Hepatocyte (in vitro differentiated cells): ENCODE results near the gene RASSF4. TPM values are rescaled to one million over a fixed set of nuclear protein-coding genes. Genes with fewer than 3 reads are reported as not detected.

Source experiments
- DNase-seq: peaks from one replicate; pipeline ENCODE4 v3.0.0-alpha.2; 2016; ENCODE audit warnings: low spot score
- H2AFZ ChIP-seq: fragments of 200-600 bp; sonication (generic); 2 replicates; pipeline ENCODE4 v1.6.0; 2016; ENCODE audit warnings: antibody characterized with exemption, mild to moderate bottlenecking
- H3K27ac ChIP-seq: fragments of 200-600 bp; sonication (generic); 2 replicates; pipeline ENCODE4 v1.5.1; 2016; ENCODE audit warnings: mild to moderate bottlenecking
- H3K27me3 ChIP-seq: fragments of 200-600 bp; sonication (generic); 2 replicates; pipeline ENCODE4 v1.6.1; 2016
- H3K36me3 ChIP-seq: fragments of 200-600 bp; sonication (generic); replicated peaks from 2 replicates; pipeline ENCODE4 v1.5.1; 2016; ENCODE audit warnings: low read depth; ENCODE audit not compliant: insufficient read depth
- H3K4me1 ChIP-seq: fragments of 200-600 bp; sonication (generic); 2 replicates; pipeline ENCODE4 v1.5.1; 2016; ENCODE audit warnings: mild to moderate bottlenecking, moderate library complexity; ENCODE audit not compliant: insufficient read depth
- H3K4me2 ChIP-seq: fragments of 200-600 bp; sonication (generic); 2 replicates; pipeline ENCODE4 v1.6.0; 2016
- H3K4me3 ChIP-seq: fragments of 200-600 bp; sonication (generic); 2 replicates; pipeline ENCODE4 v1.5.1; 2016; ENCODE audit warnings: mild to moderate bottlenecking
- H3K79me2 ChIP-seq: fragments of 200-600 bp; sonication (generic); 2 replicates; pipeline ENCODE4 v1.6.0; 2017; ENCODE audit warnings: mild to moderate bottlenecking
- H3K9me2 ChIP-seq: fragments of 200-600 bp; sonication (generic); replicated peaks from 2 replicates; pipeline ENCODE4 v1.6.0; 2017; ENCODE audit warnings: mild to moderate bottlenecking; ENCODE audit not compliant: insufficient read depth
- H3K9me3 ChIP-seq: fragments of 200-600 bp; sonication (generic); 2 replicates; pipeline ENCODE4 v1.5.1; 2016; ENCODE audit warnings: low read depth, mild to moderate bottlenecking
- H4K20me1 ChIP-seq: fragments of 200-600 bp; sonication (generic); 2 replicates; pipeline ENCODE4 v1.6.0; 2016; ENCODE audit warnings: mild to moderate bottlenecking; ENCODE audit not compliant: insufficient read depth, poor library complexity, severe bottlenecking
- EZH2 ChIP-seq: fragments of 200-600 bp; sonication (generic); IDR thresholded peaks from 2 replicates; pipeline ENCODE4 v1.6.1; 2016; ENCODE audit warnings: antibody characterized with exemption, mild to moderate bottlenecking, borderline replicate concordance
- EZH2phosphoT487 ChIP-seq: fragments of 200-600 bp; sonication (generic); IDR thresholded peaks from one replicate; pipeline ENCODE4 v1.6.1; 2018; ENCODE audit warnings: antibody characterized with exemption, mild to moderate bottlenecking, low read depth, moderate library complexity; ENCODE audit not compliant: unreplicated experiment, severe bottlenecking
- WGBS: methylation state at CpG from one replicate; pipeline ENCODE4 v1.1.6; 2016; ENCODE audit warnings: low lambda C conversion rate; ENCODE audit errors: missing lambda C conversion rate; 5-methylcytosine and 5-hydroxymethylcytosine counted together
- polyA plus RNA-seq: library from polyadenylated mRNA; unstranded; fragments of >200 nt; fragmentation: Nextera tagmentation; extraction: Ambion mirVana; gene quantifications from 2 replicates; pipeline ENCODE4 v1.2.1, GENCODE V29; 2016
- total RNA-seq: library from RNA; depleted of rRNA; stranded (reverse); fragments of >200 nt; gene quantifications from 2 replicates; pipeline ENCODE4 v1.2.3, GENCODE V29; 2014
- TF ChIP-seq, protein P1 (sequence below): fragments of 200-600 bp; sonication (generic); IDR thresholded peaks from 2 replicates; pipeline ENCODE4 v1.5.1; 2016; ENCODE audit warnings: antibody characterized with exemption, mild to moderate bottlenecking; ENCODE audit not compliant: poor library complexity

RASSF4 gene
- total and polyA plus RNA-seq, 2 experiments from 2014 or later, result 19.2 to 20.1 TPM

DNA sequence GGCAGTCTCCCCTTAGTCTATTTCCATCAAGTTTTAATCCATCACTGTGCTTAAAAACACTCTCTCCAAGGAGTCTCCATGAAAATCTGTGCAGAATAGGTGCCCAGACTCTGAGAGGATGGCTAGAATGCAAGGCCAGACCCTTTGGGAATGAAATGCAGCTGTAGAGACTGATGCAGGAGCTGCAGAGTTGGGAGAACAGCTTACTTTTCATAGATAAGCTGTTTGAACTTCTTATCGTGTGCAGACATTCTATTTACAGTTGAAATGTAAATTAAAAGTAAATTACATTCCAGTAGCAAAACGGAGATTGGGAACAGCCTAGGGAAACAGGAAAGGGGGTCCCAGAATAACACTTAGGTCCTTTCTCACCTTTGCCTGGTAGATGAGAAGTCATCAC, 56.0 kb downstream of the RASSF4 start:
- DNase-seq, result no peak
- WGBS, result 41% methylated on average over 2 of the region's 2 CpGs
- H3K79me2 ChIP-seq, result no peaks in the 10 kb centered on the region
- no peaks in the 10 kb centered on the region for H3K9me2 ChIP-seq
- no peak overlapping the region for H3K27ac ChIP-seq
- no peak overlapping the region for H2AFZ ChIP-seq
- H3K4me2 ChIP-seq, result no peak overlapping the region
- H3K4me3 ChIP-seq, result no peak overlapping the region
- no peaks in the 10 kb centered on the region for H3K36me3 ChIP-seq
- H4K20me1 ChIP-seq, result no peaks in the 10 kb centered on the region
- no peaks in the 10 kb centered on the region for H3K27me3 ChIP-seq
- TF ChIP-seq EZH2phosphoT487 (no peak), EZH2 (no peak)
- TF ChIP-seq, protein P1, sequence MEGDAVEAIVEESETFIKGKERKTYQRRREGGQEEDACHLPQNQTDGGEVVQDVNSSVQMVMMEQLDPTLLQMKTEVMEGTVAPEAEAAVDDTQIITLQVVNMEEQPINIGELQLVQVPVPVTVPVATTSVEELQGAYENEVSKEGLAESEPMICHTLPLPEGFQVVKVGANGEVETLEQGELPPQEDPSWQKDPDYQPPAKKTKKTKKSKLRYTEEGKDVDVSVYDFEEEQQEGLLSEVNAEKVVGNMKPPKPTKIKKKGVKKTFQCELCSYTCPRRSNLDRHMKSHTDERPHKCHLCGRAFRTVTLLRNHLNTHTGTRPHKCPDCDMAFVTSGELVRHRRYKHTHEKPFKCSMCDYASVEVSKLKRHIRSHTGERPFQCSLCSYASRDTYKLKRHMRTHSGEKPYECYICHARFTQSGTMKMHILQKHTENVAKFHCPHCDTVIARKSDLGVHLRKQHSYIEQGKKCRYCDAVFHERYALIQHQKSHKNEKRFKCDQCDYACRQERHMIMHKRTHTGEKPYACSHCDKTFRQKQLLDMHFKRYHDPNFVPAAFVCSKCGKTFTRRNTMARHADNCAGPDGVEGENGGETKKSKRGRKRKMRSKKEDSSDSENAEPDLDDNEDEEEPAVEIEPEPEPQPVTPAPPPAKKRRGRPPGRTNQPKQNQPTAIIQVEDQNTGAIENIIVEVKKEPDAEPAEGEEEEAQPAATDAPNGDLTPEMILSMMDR, result no peak
- no peaks in the 10 kb centered on the region for H3K4me1 ChIP-seq
- no peaks in the 10 kb centered on the region for H3K9me3 ChIP-seq

DNA sequence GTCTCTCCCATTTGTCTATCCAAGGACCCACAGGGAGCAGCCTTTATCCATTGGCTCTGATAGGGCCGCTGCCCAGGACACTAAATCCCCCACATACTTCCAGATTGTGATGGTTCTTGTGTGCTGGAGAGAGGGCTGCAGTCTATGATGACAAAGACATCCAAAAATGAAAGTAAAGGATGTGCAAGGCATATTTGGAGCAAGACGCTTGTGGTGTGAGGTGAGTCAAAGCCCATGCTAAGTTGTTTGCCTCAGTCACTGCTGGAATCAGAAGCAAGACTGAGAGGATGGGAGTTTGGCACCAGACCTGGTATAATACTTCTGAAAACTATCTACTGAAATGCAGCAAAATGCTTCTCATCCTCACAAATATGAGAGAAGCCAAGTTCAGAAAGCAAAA, 63.8 kb downstream of the RASSF4 start:
- Histone ChIP-seq H3K27ac (no peak overlapping the region), H4K20me1 (no peaks in the 10 kb centered on the region), H3K9me2 (no peaks in the 10 kb centered on the region), H3K79me2 (no peaks in the 10 kb centered on the region), H3K4me1 (no peaks in the 10 kb centered on the region), H3K9me3 (no peaks in the 10 kb centered on the region), H3K4me3 (no peak overlapping the region), H2AFZ (no peak overlapping the region), H3K27me3 (no peaks in the 10 kb centered on the region), H3K36me3 (no peaks in the 10 kb centered on the region), H3K4me2 (no peak overlapping the region)
- WGBS, result 85% methylated on average over 2 of the region's 2 CpGs
- DNase-seq, result no peak
- no peak for TF ChIP-seq EZH2phosphoT487
- TF ChIP-seq, protein P1, result no peak
- TF ChIP-seq EZH2, result no peak

DNA sequence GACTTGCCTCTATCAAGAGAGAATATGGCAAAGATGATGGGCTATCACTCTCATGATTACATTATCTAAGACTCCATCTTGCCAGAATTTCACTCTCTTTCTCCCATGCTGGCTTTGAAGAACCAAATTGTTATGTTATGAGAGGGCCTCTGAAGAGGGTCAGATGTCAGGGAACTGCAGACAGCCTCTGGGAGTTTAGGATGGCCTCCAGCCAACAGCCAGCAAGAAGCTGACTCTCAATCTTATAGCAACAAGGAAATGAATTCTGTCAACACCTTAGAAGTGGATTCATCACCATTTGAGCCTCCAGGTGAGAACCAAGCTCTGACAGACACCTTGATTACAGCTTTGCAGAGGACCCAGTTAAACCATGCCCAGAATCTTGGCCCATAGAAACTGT, 74.7 kb downstream of the RASSF4 start:
- TF ChIP-seq, protein P1, result no peak
- TF ChIP-seq EZH2phosphoT487 (no peak), EZH2 (no peak)
- H3K9me3 ChIP-seq, result peaks cover 4% of the 10 kb centered on the region
- H3K4me3 ChIP-seq, result no peak overlapping the region
- no peak overlapping the region for H3K27ac ChIP-seq
- H3K27me3 ChIP-seq, result no peaks in the 10 kb centered on the region
- no peak overlapping the region for H3K4me2 ChIP-seq
- H2AFZ ChIP-seq, result no peak overlapping the region
- no peaks in the 10 kb centered on the region for H3K9me2 ChIP-seq
- H3K79me2 ChIP-seq, result no peaks in the 10 kb centered on the region
- H4K20me1 ChIP-seq, result no peaks in the 10 kb centered on the region
- no peaks in the 10 kb centered on the region for H3K4me1 ChIP-seq
- DNase-seq, result no peak
- H3K36me3 ChIP-seq, result no peaks in the 10 kb centered on the region

DNA sequence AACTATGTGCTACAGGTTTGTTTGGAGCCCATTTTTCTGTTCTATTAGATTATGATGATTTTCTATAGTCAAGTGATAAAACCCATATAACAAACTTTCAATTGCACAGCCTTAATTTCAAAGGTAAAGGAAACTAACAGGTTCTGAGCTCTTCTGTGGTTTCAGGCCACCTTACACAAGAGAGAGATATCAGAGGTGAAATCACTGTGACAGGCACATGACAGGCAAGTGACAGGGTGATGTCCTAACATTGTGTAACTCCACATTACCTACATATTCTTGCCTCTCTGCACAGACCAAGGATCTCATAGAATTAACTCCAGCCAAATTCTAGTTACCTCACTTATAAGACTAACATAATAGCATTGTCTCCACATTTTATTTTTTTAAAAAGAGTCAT, 76.1 kb downstream of the RASSF4 start:
- Histone ChIP-seq H3K9me2 (no peaks in the 10 kb centered on the region), H3K9me3 (no peaks in the 10 kb centered on the region), H3K4me1 (no peaks in the 10 kb centered on the region), H3K36me3 (no peaks in the 10 kb centered on the region), H3K27me3 (no peaks in the 10 kb centered on the region), H3K79me2 (no peaks in the 10 kb centered on the region), H3K4me2 (no peak overlapping the region), H4K20me1 (no peaks in the 10 kb centered on the region), H2AFZ (no peak overlapping the region), H3K27ac (no peak overlapping the region), H3K4me3 (no peak overlapping the region)
- no peak for DNase-seq
- no peak for TF ChIP-seq EZH2phosphoT487
- TF ChIP-seq EZH2, result no peak
- TF ChIP-seq, protein P1, result no peak
